Body of pancreas (tissue), 4 donors: ENCODE data around the gene ASCC3. TPM values are rescaled to one million over a fixed set of nuclear protein-coding genes. Genes with fewer than 3 reads are reported as not detected.

Source experiments
- ATAC-seq: fragments of 150-250 bp; one replicate; pipeline ENCODE4 v1.9.1; 2016
- DNase-seq, 4 donors: peaks; one replicate each; pipeline ENCODE4 v3.0.0-alpha.2; 2019
- H3K27ac ChIP-seq, 4 donors: fragments of 200-600 bp; sonication (generic); 1 replicate in 3 of 4; 2 replicates in 1 of 4; pipeline versions ENCODE4 v1.5.1 to v1.6.1; 2016 to 2019; ENCODE audit warnings: mild to moderate bottlenecking in 1 of 4, mixed read lengths in 1 of 4, moderate library complexity in 1 of 4
- H3K27me3 ChIP-seq, 2 donors: fragments of 200-600 bp; sonication (generic); one replicate each; pipeline ENCODE4 v1.6.0; 2016; ENCODE audit warnings: mild to moderate bottlenecking in 1 of 2
- H3K36me3 ChIP-seq, 2 donors: fragments of 200-600 bp; sonication (generic); replicated peaks in 1 of 2; 2 replicates each; pipeline ENCODE4 v1.5.1; 2016; ENCODE audit warnings: low read depth in 2 of 2; ENCODE audit not compliant: insufficient read depth in 1 of 2
- H3K4me1 ChIP-seq: fragments of 200-600 bp; sonication (generic); one replicate; pipeline ENCODE4 v1.6.0; 2016
- H3K4me3 ChIP-seq, 2 donors: fragments of 200-600 bp; sonication (generic); 1 replicate in 1 of 2; 2 replicates in 1 of 2; pipeline ENCODE4 v1.5.1; 2016 to 2019
- H3K9me3 ChIP-seq, 3 donors: fragments of 200-600 bp; sonication (generic); 1 replicate in 2 of 3; 2 replicates in 1 of 3; pipeline ENCODE4 v1.5.1; 2016
- CTCF ChIP-seq, 7 experiments: fragments of 450-650 bp in 4 of 7; fragments of 200-600 bp in 3 of 7; sonication (generic) in 3 of 7; IDR thresholded peaks; one replicate each; pipeline ENCODE4 v1.5.1; 2016 to 2019; ENCODE audit warnings: antibody characterized with exemption in 7 of 7
- POLR2A ChIP-seq, 3 donors: fragments of 450-650 bp; IDR thresholded peaks; one replicate each; pipeline ENCODE4 v1.6.1; 2016; ENCODE audit warnings: antibody characterized with exemption in 3 of 3, mild to moderate bottlenecking in 2 of 3
- WGBS, 2 donors: methylation state at CpG; one replicate each; pipeline ENCODE4 v1.1.5; 2017; 5-methylcytosine and 5-hydroxymethylcytosine counted together
- intact Hi-C: fragments of 100-400 bp; cut with DNase I; formaldehyde crosslinking; loops from one replicate; pipeline ENCODE4 v1.15.1; 2023
- total RNA-seq, 2 donors: library from RNA; depleted of rRNA; stranded (reverse); fragments of >200 nt; gene quantifications; one replicate each; pipeline ENCODE4 v1.1.0, GENCODE V29; 2016

Gene ASCC3
- total RNA-seq, 2 donors from 2014 or later = 16.8 to 26.5 TPM

- Histone ChIP-seq H3K4me3 (no peak overlapping the region), H3K9me3 (no peaks in the 10 kb centered on the region), H3K27ac (peak overlapping the region in 1 of 4 donors; percentile 32), H3K4me1 (no peaks in the 10 kb centered on the region), H3K36me3 (no peaks in the 10 kb centered on the region), H3K27me3 (no peaks in the 10 kb centered on the region)
- DNase-seq = peak in 1 of 4 donors; percentile 4
- TF ChIP-seq CTCF (IDR thresholded peaks at IDR 0.05) (no peak), POLR2A (IDR thresholded peaks at IDR 0.05) (no peak)
- no peak for ATAC-seq
- intact Hi-C loops = no loop called here
- 53 to 63% methylated on average over 5 of the region's 5 CpGs for WGBS, 2 donors
These were observed 326.9 kb downstream of the ASCC3 start for GRCh38 chr6:100554228-100554627.

DNA sequence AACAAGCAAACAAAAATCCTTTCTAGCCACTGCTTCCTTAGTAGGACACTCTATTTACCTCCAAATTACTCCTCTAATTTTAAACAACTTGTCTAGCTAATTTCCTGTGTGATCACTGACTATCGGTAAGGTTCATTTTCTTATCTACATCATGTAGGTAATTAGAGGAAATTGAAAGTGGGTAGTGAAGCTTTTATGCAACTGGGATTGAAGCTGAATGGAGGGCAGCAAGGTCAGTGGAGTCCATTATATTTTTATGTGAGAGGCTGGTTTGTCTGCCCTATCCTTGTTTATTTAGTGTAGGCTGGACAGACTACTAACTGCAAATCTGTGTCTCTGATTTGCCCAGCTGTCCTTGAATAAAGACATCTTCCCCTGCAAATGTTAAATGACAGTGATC is 327.9 kb downstream of the ASCC3 start:
- Histone ChIP-seq H3K4me1 (no peaks in the 10 kb centered on the region), H3K9me3 (no peaks in the 10 kb centered on the region), H3K4me3 (no peak overlapping the region), H3K27me3 (no peaks in the 10 kb centered on the region), H3K27ac (no peak overlapping the region), H3K36me3 (no peaks in the 10 kb centered on the region)
- no peak for TF ChIP-seq CTCF (IDR thresholded peaks at IDR 0.05)
- no peak for TF ChIP-seq POLR2A (IDR thresholded peaks at IDR 0.05)
- intact Hi-C loops = no loop called here
- WGBS, 2 donors = 51 to 52% methylated on average over 1 of the region's 1 CpG
- ATAC-seq = no peak
- no peak for DNase-seq

GRCh38 chr6:100549406-100550167 is 331.5 kb downstream of the ASCC3 start:
- Histone ChIP-seq H3K36me3 (no peaks in the 10 kb centered on the region), H3K27me3 (no peaks in the 10 kb centered on the region), H3K9me3 (no peaks in the 10 kb centered on the region), H3K4me1 (no peaks in the 10 kb centered on the region), H3K4me3 (no peak overlapping the region), H3K27ac (no peak overlapping the region)
- WGBS, 2 donors = 93% methylated on average over 2 of the region's 2 CpGs
- ATAC-seq (no peak), DNase-seq (no peak)
- intact Hi-C loops = no loop called here
- TF ChIP-seq POLR2A (IDR thresholded peaks at IDR 0.05) (no peak), CTCF (IDR thresholded peaks at IDR 0.05) (no peak)

GRCh38 chr6:100538086-100538485 is 343.0 kb downstream of the ASCC3 start:
- 14 to 38% methylated on average over 1 of the region's 1 CpG for WGBS, 2 donors
- ATAC-seq = no peak
- TF ChIP-seq POLR2A (IDR thresholded peaks at IDR 0.05) = no peak
- no peak for TF ChIP-seq CTCF (IDR thresholded peaks at IDR 0.05)

GRCh38 chr6:100518588-100518987 is 362.5 kb downstream of the ASCC3 start:
- DNase-seq (no peak), ATAC-seq (no peak)
- intact Hi-C loops = no loop called here
- Histone ChIP-seq H3K27ac (no peak overlapping the region), H3K27me3 (no peaks in the 10 kb centered on the region), H3K9me3 (no peaks in the 10 kb centered on the region), H3K4me1 (peaks cover 7% of the 10 kb centered on the region), H3K36me3 (peaks cover 0 to 2% of the 10 kb centered on the region in 2 donors), H3K4me3 (no peak overlapping the region)
- no peak for TF ChIP-seq POLR2A (IDR thresholded peaks at IDR 0.05)
- no peak for TF ChIP-seq CTCF (IDR thresholded peaks at IDR 0.05)
- WGBS, 2 donors = 30 to 43% methylated on average over 1 of the region's 1 CpG

More at GRCh38 chr6:100538086-100538485, 343.0 kb downstream of the ASCC3 start:
- H3K9me3 ChIP-seq = no peaks in the 10 kb centered on the region
- H3K27me3 ChIP-seq = no peaks in the 10 kb centered on the region
- peaks cover 0 to 2% of the 10 kb centered on the region in 2 donors for H3K36me3 ChIP-seq
- H3K27ac ChIP-seq = no peak overlapping the region
- no peaks in the 10 kb centered on the region for H3K4me1 ChIP-seq
- intact Hi-C loops = no loop called here
- H3K4me3 ChIP-seq = no peak overlapping the region
- no peak for DNase-seq
